Activated naive CD8-positive, alpha-beta T cell (primary cell): ENCODE data around the gene PDGFRB.

ENCODE experiments used
- H3K27ac Mint-ChIP-seq: one replicate; pipeline ENCODE4 v1.8.0; 2021; ENCODE audit warnings: mixed read lengths
- H3K27me3 Mint-ChIP-seq: one replicate; pipeline ENCODE4 v1.8.0; 2021; ENCODE audit warnings: mixed read lengths
- H3K36me3 Mint-ChIP-seq: one replicate; pipeline ENCODE4 v1.8.0; 2021; ENCODE audit warnings: mixed read lengths
- H3K4me1 Mint-ChIP-seq: one replicate; pipeline ENCODE4 v1.8.0; 2021; ENCODE audit warnings: low read depth, mixed read lengths
- H3K4me3 Mint-ChIP-seq: one replicate; pipeline ENCODE4 v1.8.0; 2021; ENCODE audit warnings: mild to moderate bottlenecking, mixed read lengths
- H3K9me3 Mint-ChIP-seq: one replicate; pipeline ENCODE4 v1.8.0; 2021; ENCODE audit warnings: low read depth, mixed read lengths

The PDGFRB gene

DNA sequence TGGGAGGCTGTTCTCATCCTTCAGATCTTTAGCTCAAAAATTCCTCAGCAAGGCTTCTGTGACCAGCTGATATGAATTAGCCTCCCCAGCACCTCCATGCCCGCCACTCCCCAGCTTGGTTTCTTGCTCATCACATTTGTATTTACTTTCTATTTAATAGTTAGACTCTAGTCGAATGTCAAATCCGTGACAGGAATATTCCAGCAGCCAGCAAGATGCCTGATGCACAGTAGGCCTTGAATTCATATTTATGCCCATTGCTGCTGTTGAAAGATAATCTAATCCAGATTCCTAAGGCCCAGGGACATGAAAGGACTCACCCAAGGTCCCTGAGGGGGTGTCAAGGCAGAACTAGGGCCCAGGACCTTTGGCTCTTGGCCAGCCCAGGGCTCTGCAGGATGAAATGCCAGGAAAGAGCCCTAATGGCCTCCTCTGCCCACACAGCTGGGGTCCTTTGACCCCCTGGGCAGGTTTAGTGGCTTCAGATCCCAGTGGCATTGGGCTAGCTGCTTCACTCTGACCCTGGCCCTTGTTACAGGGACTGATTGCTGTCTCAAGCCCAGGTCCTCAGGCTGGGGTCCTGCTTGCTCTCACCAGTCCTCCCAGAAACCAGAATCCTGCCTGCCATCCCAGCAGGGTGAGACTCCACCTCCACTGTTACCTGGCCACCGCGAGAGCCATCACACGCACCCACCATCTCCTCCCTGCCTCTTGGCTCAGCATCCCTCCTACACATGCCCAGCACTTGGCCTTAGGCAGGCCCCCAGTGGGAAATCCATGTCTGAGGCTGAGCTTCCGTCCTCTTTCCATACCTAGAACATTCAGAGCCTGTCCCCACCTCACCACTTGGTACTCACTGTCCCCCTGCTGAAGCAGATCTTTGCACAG lies 76.6 kb downstream of the PDGFRB start:
- H3K36me3 Mint-ChIP-seq = no peaks in the 10 kb centered on the region
- no peaks in the 10 kb centered on the region for H3K9me3 Mint-ChIP-seq
- peaks cover 3% of the 10 kb centered on the region for H3K4me1 Mint-ChIP-seq
- peaks cover 6% of the 10 kb centered on the region for H3K27me3 Mint-ChIP-seq
- H3K27ac Mint-ChIP-seq = no peak overlapping the region
- no peak overlapping the region for H3K4me3 Mint-ChIP-seq

DNA sequence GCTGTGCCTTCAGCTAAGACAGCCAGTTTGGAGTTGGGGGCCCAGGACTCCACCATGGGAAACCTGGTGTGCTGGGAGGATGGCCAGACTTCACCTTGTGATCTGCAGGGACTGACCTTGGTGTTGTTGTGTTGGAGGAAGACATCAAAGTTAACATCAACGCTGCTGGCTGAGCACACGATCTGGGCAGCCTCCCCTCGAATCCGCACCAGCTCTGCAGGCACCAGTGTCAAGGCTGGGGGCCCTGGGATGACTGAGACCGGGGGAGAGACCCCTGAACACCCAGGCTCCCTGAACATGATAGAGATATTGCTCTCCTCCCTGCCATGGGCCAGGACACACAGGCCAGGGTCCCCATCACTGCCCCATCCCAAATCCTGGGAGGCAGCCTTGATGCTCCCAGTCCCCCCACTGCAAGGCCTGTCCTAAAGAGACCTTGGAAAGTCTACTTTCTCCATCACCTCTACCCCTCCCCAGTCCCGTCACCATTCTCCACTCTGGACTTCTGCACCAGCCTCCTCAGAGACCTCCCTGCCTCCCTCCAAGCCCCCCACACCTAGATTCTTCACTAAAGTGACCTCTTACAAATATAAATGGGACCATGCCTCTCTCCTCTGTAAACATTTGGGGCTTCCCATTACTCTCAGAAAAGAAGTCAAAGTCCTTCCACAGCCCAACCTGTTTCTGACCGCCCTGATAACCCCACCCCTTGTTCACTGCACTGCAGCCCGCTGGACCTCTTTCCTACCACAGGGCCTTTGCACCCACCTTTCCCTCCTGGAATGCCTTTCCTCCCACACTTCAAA lies 77.4 kb downstream of the PDGFRB start:
- peaks cover 3% of the 10 kb centered on the region for H3K4me1 Mint-ChIP-seq
- H3K36me3 Mint-ChIP-seq = no peaks in the 10 kb centered on the region
- no peak overlapping the region for H3K4me3 Mint-ChIP-seq
- H3K27me3 Mint-ChIP-seq = no peaks in the 10 kb centered on the region
- no peak overlapping the region for H3K27ac Mint-ChIP-seq
- no peaks in the 10 kb centered on the region for H3K9me3 Mint-ChIP-seq

DNA sequence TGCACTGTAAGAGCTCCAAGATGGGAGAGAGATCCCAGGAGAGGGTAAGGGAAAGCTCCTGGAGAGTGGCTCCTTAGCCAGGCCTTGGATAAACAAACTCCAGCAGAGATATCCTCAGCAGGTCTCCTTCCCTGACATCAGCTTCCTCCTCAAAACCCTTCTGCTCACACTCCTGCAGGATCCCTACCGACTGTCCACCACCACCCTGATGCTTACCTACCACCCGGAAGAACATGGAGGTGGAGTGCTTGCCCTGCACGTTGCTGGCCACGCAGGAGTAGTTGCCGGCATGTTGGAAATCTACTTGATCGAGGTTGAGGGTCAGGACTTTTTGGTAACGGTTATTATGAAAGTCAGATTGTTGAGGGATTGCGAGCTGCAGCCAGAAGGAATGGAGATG lies 78.6 kb downstream of the PDGFRB start:
- H3K9me3 Mint-ChIP-seq = no peaks in the 10 kb centered on the region

GRCh38 chr5:150075806-150076205 lies 79.8 kb downstream of the PDGFRB start:
- no peaks in the 10 kb centered on the region for H3K9me3 Mint-ChIP-seq
- H3K27me3 Mint-ChIP-seq = no peaks in the 10 kb centered on the region
- no peak overlapping the region for H3K27ac Mint-ChIP-seq
- H3K4me3 Mint-ChIP-seq = no peak overlapping the region
- no peaks in the 10 kb centered on the region for H3K4me1 Mint-ChIP-seq
- H3K36me3 Mint-ChIP-seq = no peaks in the 10 kb centered on the region

More for the DNA sequence above, 78.6 kb downstream of the PDGFRB start:
- Mint-ChIP-seq H3K27me3 (no peaks in the 10 kb centered on the region), H3K27ac (no peak overlapping the region), H3K36me3 (no peaks in the 10 kb centered on the region), H3K4me3 (no peak overlapping the region), H3K4me1 (peaks cover under 1% of the 10 kb centered on the region)

DNA sequence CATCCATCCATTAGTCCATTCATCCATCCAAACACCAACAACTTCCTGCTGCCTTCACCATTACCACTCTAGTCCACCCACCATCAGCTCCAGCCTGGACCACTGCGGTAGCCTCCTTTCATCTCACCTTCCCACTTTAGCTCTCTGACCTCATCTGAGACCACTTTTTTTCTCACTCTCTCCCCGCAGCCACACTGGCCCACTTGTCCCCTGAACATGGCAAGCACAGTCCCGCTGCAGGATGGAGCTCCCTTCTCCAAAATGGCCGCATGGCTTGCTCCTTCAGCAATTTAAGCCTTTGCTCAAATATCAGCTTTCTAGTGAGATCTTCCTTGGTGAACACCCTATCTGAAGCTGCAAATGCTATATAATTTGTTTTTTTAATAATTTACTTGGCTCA lies 80.4 kb downstream of the PDGFRB start:
- no peaks in the 10 kb centered on the region for H3K36me3 Mint-ChIP-seq
- no peaks in the 10 kb centered on the region for H3K9me3 Mint-ChIP-seq
- no peaks in the 10 kb centered on the region for H3K27me3 Mint-ChIP-seq
- H3K4me1 Mint-ChIP-seq = no peaks in the 10 kb centered on the region
- no peak overlapping the region for H3K27ac Mint-ChIP-seq
- H3K4me3 Mint-ChIP-seq = no peak overlapping the region

DNA sequence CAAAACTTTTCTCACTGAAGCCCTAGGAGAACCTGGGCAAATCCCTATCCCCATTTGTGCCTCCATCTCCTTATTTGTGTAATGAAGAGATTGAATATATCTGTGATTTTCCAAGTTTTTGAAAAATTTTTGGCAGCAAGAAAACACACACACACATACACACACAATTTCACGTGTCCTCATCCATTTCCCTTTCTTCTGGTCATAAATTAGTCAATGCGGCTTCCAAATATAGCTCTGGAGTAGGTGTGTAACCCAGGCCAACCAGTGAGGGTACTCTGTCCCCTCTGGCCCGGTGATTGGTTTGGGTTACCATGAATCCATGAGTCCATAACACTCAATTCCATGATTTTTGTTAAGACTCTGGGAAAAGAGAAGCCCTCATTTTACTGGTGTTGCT lies 82.0 kb downstream of the PDGFRB start:
- no peaks in the 10 kb centered on the region for H3K4me1 Mint-ChIP-seq
- H3K36me3 Mint-ChIP-seq = no peaks in the 10 kb centered on the region
- H3K27ac Mint-ChIP-seq = no peak overlapping the region
- H3K27me3 Mint-ChIP-seq = no peaks in the 10 kb centered on the region
- no peaks in the 10 kb centered on the region for H3K9me3 Mint-ChIP-seq
- no peak overlapping the region for H3K4me3 Mint-ChIP-seq

- no peak overlapping the region for H3K27ac Mint-ChIP-seq
- no peaks in the 10 kb centered on the region for H3K27me3 Mint-ChIP-seq
- no peaks in the 10 kb centered on the region for H3K9me3 Mint-ChIP-seq
- H3K4me3 Mint-ChIP-seq = no peak overlapping the region
- H3K4me1 Mint-ChIP-seq = no peaks in the 10 kb centered on the region
- no peaks in the 10 kb centered on the region for H3K36me3 Mint-ChIP-seq
Measured at GRCh38 chr5:150073086-150073625, 82.5 kb downstream of the PDGFRB start.

DNA sequence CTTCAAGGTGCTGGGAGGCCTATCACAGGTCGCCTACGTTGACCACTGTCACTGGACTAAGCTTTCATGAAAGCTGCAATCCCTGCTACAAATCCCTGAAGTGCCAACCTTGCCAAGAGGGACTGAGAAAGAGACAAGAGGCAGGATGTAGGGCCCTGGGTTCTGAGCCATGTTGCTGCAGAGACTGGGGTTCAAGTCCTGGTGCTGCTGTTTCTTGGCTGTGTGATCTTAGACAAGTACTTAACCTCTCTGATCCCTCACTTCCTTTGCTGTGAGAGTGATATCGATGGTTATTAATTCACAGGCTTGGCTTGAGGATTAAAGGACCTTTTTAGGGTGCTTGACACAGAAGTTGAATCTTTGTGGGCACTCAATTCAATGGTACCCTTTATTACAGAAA lies 84.8 kb downstream of the PDGFRB start:
- no peaks in the 10 kb centered on the region for H3K27me3 Mint-ChIP-seq
- H3K36me3 Mint-ChIP-seq = no peaks in the 10 kb centered on the region
- no peaks in the 10 kb centered on the region for H3K9me3 Mint-ChIP-seq
- H3K27ac Mint-ChIP-seq = no peak overlapping the region
- no peak overlapping the region for H3K4me3 Mint-ChIP-seq
- H3K4me1 Mint-ChIP-seq = peaks cover 3% of the 10 kb centered on the region

DNA sequence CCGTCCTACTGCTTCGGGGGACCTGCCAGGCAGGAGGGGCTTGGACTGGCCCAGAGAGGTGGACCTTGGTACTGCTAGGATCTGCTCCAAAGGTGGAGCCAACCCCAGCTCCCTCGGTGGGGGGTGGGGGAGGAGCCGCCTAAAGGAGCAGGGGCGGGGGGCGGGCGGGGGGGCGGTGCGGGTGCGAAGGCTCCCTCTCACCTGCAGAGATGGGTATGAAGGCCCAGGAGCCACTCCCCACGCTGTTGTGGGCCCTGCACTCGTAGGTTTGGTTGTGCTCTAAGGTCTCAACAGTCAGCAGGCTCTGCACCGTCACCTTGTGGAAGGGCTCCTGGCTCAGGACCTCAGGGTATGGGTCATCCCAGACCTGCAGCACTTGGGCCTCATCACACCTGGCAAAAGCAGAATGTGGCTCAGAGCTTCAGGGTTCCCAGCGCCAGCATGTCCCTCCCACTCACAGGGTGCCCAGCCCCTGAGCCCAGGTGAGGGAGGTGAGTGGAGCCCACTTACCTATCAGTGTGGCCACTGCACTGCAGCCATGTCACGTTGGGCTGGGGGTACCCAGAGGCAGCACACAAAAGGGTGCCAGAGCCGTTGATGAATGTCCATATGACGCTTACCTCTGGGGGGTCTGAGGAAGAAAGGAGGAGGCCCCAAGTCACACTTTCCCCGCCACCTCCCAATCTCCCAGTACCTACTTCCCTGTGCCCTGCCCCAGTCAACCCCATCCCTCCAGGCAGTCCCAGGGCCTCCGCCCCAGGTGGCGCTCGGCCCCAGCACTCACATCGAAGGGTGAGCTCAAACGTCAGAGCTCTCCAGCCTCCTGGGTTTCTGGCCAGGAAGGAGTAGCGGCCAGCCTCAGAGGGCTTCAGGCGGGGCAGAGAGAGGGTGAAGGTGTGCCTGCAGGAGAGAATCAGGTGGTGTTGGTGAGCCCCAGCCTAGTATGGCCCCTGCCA lies 85.7 kb downstream of the PDGFRB start:
- Mint-ChIP-seq H3K27ac (no peak overlapping the region), H3K27me3 (no peaks in the 10 kb centered on the region), H3K36me3 (no peaks in the 10 kb centered on the region), H3K9me3 (no peaks in the 10 kb centered on the region), H3K4me3 (no peak overlapping the region), H3K4me1 (peaks cover 3% of the 10 kb centered on the region)

DNA sequence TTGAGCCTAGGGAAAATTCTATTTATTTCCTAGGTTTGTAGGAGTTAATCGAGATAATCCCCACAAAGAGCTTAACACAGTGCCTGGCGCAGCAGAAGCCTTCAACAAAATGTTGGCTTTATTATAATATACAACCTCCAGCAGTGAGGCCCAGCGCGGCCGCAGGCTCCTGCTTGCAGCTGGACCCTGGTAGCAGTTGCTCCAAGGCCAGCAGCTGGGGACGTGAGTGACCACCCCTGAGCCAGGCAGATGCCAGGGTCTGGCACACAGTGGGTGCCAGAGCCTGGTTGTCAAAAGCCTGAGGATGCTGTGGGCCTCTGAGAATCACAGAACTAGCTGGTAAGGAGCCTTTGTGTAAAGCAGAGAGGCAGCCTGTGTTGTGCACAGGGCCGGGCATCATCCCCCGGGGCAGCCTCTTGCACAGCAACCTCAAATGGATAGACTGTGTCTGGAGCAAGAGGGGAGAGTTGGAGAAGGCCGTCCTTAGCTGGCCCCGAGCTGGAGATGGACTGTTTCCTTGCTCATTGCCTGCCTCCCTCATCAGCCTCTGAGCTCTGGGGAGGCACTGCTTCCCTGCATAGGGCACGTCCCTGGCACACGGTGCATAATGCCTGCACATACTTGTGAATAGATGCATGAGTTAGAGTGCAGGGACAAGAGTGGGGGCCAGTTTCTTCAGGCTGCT lies 86.5 kb downstream of the PDGFRB start:
- no peaks in the 10 kb centered on the region for H3K9me3 Mint-ChIP-seq
- no peaks in the 10 kb centered on the region for H3K27me3 Mint-ChIP-seq
- H3K4me3 Mint-ChIP-seq = no peak overlapping the region
- H3K27ac Mint-ChIP-seq = no peak overlapping the region
- peaks cover 3% of the 10 kb centered on the region for H3K4me1 Mint-ChIP-seq
- H3K36me3 Mint-ChIP-seq = no peaks in the 10 kb centered on the region

GRCh38 chr5:150068472-150068871 lies 87.2 kb downstream of the PDGFRB start:
- no peaks in the 10 kb centered on the region for H3K9me3 Mint-ChIP-seq
- peaks cover under 1% of the 10 kb centered on the region for H3K27me3 Mint-ChIP-seq
- no peak overlapping the region for H3K4me3 Mint-ChIP-seq
- H3K27ac Mint-ChIP-seq = no peak overlapping the region
- peaks cover 3% of the 10 kb centered on the region for H3K4me1 Mint-ChIP-seq
- H3K36me3 Mint-ChIP-seq = no peaks in the 10 kb centered on the region

- Mint-ChIP-seq H3K27ac (no peak overlapping the region), H3K27me3 (peaks cover 1% of the 10 kb centered on the region), H3K4me1 (peaks cover 3% of the 10 kb centered on the region), H3K9me3 (no peaks in the 10 kb centered on the region), H3K4me3 (no peak overlapping the region), H3K36me3 (no peaks in the 10 kb centered on the region)
Measured at GRCh38 chr5:150068071-150068470, 87.6 kb downstream of the PDGFRB start.

DNA sequence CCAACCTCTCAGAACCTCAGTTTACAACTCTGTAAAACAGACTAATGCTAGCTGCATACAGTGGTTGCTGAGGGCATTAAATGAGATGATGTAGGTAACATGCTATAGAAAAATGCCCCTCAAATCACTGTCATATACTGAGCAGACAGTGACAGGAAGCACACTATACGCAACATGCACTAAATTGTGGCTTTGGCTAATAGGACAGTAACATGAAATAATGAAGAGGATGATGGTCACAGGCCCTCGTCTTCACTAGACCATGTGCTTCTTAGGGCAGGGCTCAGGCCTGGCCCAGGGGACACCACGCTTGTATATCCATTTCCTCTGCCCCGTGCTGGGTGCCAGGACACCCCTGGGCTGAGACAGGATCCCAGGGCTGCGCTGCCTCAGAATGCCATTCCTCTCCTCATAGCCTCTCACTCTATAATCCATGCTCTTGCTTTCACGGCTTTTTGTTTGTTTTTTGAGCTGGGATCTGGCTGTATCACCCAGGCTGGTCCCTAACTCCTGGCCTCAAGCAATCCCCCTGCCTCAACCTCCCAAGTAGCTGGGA lies 88.2 kb downstream of the PDGFRB start:
- Mint-ChIP-seq H3K27ac (no peak overlapping the region), H3K4me1 (peaks cover 3% of the 10 kb centered on the region), H3K36me3 (no peaks in the 10 kb centered on the region), H3K9me3 (no peaks in the 10 kb centered on the region), H3K4me3 (no peak overlapping the region), H3K27me3 (peaks cover 1% of the 10 kb centered on the region)
